Tibial nerve (tissue), 4 donors: ENCODE data around the gene SLC4A8. TPM values are rescaled to one million over a fixed set of nuclear protein-coding genes. Genes with fewer than 3 reads are reported as not detected.

Experiments
- DNase-seq, 2 donors: peaks; one replicate each; pipeline ENCODE4 v3.0.0-alpha.2; 2019; ENCODE audit warnings: low spot score in 2 of 2
- H3K27ac ChIP-seq, 4 donors: fragments of 200-600 bp; sonication (generic) in 3 of 4; one replicate each; pipeline ENCODE4 v1.5.1; 2017 to 2019; ENCODE audit warnings: mild to moderate bottlenecking in 1 of 4
- H3K27me3 ChIP-seq, 2 donors: fragments of 200-600 bp; sonication (generic) in 1 of 2; one replicate each; pipeline versions ENCODE4 v1.5.1 to v1.6.0; 2017 to 2019
- H3K36me3 ChIP-seq, 3 donors: fragments of 200-600 bp; sonication (generic); one replicate each; pipeline ENCODE4 v1.5.1; 2018 to 2019
- H3K4me1 ChIP-seq, 4 donors: fragments of 200-600 bp; sonication (generic) in 3 of 4; one replicate each; pipeline ENCODE4 v1.5.1; 2017 to 2019
- H3K4me3 ChIP-seq, 4 donors: fragments of 200-600 bp; sonication (generic) in 3 of 4; one replicate each; pipeline ENCODE4 v1.5.1; 2017 to 2019; ENCODE audit warnings: mild to moderate bottlenecking in 1 of 4, moderate library complexity in 1 of 4
- H3K9me3 ChIP-seq, 4 donors: fragments of 200-600 bp; sonication (generic) in 3 of 4; one replicate each; pipeline ENCODE4 v1.5.1; 2017 to 2019
- CTCF ChIP-seq, 5 experiments: fragments of 200-600 bp in 3 of 5; fragments of 450-650 bp in 2 of 5; sonication (generic) in 3 of 5; IDR thresholded peaks; one replicate each; pipeline ENCODE4 v1.5.1; 2016 to 2019; ENCODE audit warnings: antibody characterized with exemption in 5 of 5, mild to moderate bottlenecking in 3 of 5, moderate library complexity in 2 of 5
- EP300 ChIP-seq, 2 donors: sonication (generic); formaldehyde crosslinking; IDR thresholded peaks; one replicate each; pipeline ENCODE4 v1.6.1; 2017; ENCODE audit warnings: antibody characterized with exemption in 2 of 2, mild to moderate bottlenecking in 1 of 2
- POLR2A ChIP-seq, 2 donors: fragments of 450-650 bp; IDR thresholded peaks; one replicate each; pipeline ENCODE4 v1.6.1; 2017; ENCODE audit warnings: antibody characterized with exemption in 2 of 2, mild to moderate bottlenecking in 2 of 2, moderate library complexity in 2 of 2
- WGBS, 2 donors: methylation state at CpG; one replicate each; pipeline ENCODE4 v1.1.5; 2018; 5-methylcytosine and 5-hydroxymethylcytosine counted together
- total RNA-seq, 4 donors: library from RNA; depleted of rRNA; stranded (reverse); fragments of >200 nt; gene quantifications; one replicate each; pipeline ENCODE4 v1.1.0, GENCODE V29; 2016

SLC4A8 gene
- total RNA-seq, 4 donors from 2014 or later: 0.59 to 5.7 (median 1.5) TPM

- Histone ChIP-seq H3K4me3 (no peak overlapping the region), H3K36me3 (no peaks in the 10 kb centered on the region), H3K27ac (no peak overlapping the region), H3K9me3 (no peaks in the 10 kb centered on the region), H3K4me1 (no peaks in the 10 kb centered on the region), H3K27me3 (peaks cover 0 to 7% of the 10 kb centered on the region in 2 donors)
- DNase-seq: no peak
- WGBS, 2 donors: 71 to 76% methylated on average over 1 of the region's 1 CpG
- TF ChIP-seq POLR2A (IDR thresholded peaks at IDR 0.05) (no peak), CTCF (IDR thresholded peaks at IDR 0.05) (no peak), EP300 (IDR thresholded peaks at IDR 0.05) (no peak)
Observed at GRCh38 chr12:51437431-51437830, 12.8 kb downstream of the SLC4A8 start.

GRCh38 chr12:51439330-51439729 is 14.7 kb downstream of the SLC4A8 start:
- 78 to 82% methylated on average over 2 of the region's 2 CpGs for WGBS, 2 donors
- Histone ChIP-seq H3K4me1 (no peaks in the 10 kb centered on the region), H3K27me3 (peaks cover 0 to 7% of the 10 kb centered on the region in 2 donors)

GRCh38 chr12:51441583-51441982 is 17.0 kb downstream of the SLC4A8 start:
- H3K36me3 ChIP-seq: no peaks in the 10 kb centered on the region
- no peaks in the 10 kb centered on the region for H3K9me3 ChIP-seq
- TF ChIP-seq EP300 (IDR thresholded peaks at IDR 0.05): no peak
- peaks cover 0 to 7% of the 10 kb centered on the region in 2 donors for H3K27me3 ChIP-seq
- no peak for DNase-seq
- no peaks in the 10 kb centered on the region for H3K4me1 ChIP-seq
- H3K27ac ChIP-seq: no peak overlapping the region
- H3K4me3 ChIP-seq: no peak overlapping the region
- WGBS, 2 donors: 30 to 43% methylated on average over 3 of the region's 3 CpGs

More at GRCh38 chr12:51439330-51439729, 14.7 kb downstream of the SLC4A8 start:
- Histone ChIP-seq H3K36me3 (no peaks in the 10 kb centered on the region), H3K27ac (no peak overlapping the region), H3K9me3 (no peaks in the 10 kb centered on the region), H3K4me3 (no peak overlapping the region)
- no peak for DNase-seq
- TF ChIP-seq EP300 (IDR thresholded peaks at IDR 0.05): no peak
- no peak for TF ChIP-seq CTCF (IDR thresholded peaks at IDR 0.05)
- TF ChIP-seq POLR2A (IDR thresholded peaks at IDR 0.05): no peak

- no peaks in the 10 kb centered on the region for H3K4me1 ChIP-seq
- WGBS, 2 donors: 55 to 64% methylated on average over 4 of the region's 4 CpGs
- no peak overlapping the region for H3K4me3 ChIP-seq
- H3K27ac ChIP-seq: no peak overlapping the region
- H3K9me3 ChIP-seq: no peaks in the 10 kb centered on the region
- TF ChIP-seq POLR2A (IDR thresholded peaks at IDR 0.05) (no peak), EP300 (IDR thresholded peaks at IDR 0.05) (no peak), CTCF (IDR thresholded peaks at IDR 0.05) (no peak)
- peaks cover 0 to 7% of the 10 kb centered on the region in 2 donors for H3K27me3 ChIP-seq
- no peak for DNase-seq
- H3K36me3 ChIP-seq: no peaks in the 10 kb centered on the region
Observed at GRCh38 chr12:51442324-51442723, 17.7 kb downstream of the SLC4A8 start.

GRCh38 chr12:51443573-51443972 is 18.9 kb downstream of the SLC4A8 start:
- no peak for DNase-seq
- TF ChIP-seq CTCF (IDR thresholded peaks at IDR 0.05): no peak
- no peak for TF ChIP-seq POLR2A (IDR thresholded peaks at IDR 0.05)
- no peak for TF ChIP-seq EP300 (IDR thresholded peaks at IDR 0.05)
- WGBS, 2 donors: 88% methylated on average over 5 of the region's 5 CpGs
- H3K4me1 ChIP-seq: no peaks in the 10 kb centered on the region
- H3K9me3 ChIP-seq: no peaks in the 10 kb centered on the region
- H3K27me3 ChIP-seq: peaks cover 0 to 7% of the 10 kb centered on the region in 2 donors
- H3K4me3 ChIP-seq: no peak overlapping the region
- no peak overlapping the region for H3K27ac ChIP-seq
- no peaks in the 10 kb centered on the region for H3K36me3 ChIP-seq
